Measurements from ENCODE around the gene RAB21.
A peak's percentile ranks its signal among the peaks of the same experiment; 100 is the strongest.
"Not testable (repeated sequence)": the region's sequence is repeated elsewhere in the genome, so short reads cannot be mapped to it uniquely, and the experiment has no call there.

Gene RAB21

GRCh38 chr12:71782017-71782416, 27.4 kb downstream of the RAB21 start:
- intact Hi-C loops (cut with DNase I), result loop anchor here (5.0 kb wide), 1 partner anchor 55 kb away; the partner anchor contains the start of gene TBC1D15
- DNase-seq, result no peak

GRCh38 chr12:71786829-71787228, 32.2 kb downstream of the RAB21 start:
- intact Hi-C loops (cut with DNase I), result no loop called here
- no peak for DNase-seq

GRCh38 chr12:71787580-71787979, 32.9 kb downstream of the RAB21 start:
- DNase-seq, result no peak
- intact Hi-C loops (cut with DNase I), result no loop called here

GRCh38 chr12:71790331-71790730, 35.7 kb downstream of the RAB21 start:
- DNase-seq, result no peak
- intact Hi-C loops (cut with DNase I), result no loop called here

GRCh38 chr12:71791473-71792150, 36.9 kb downstream of the RAB21 start:
- DNase-seq, result no peak
- intact Hi-C loops (cut with DNase I), result no loop called here

GRCh38 chr12:71792599-71792998, 37.9 kb downstream of the RAB21 start:
- no peak for DNase-seq
- intact Hi-C loops (cut with DNase I), result no loop called here

GRCh38 chr12:71795901-71796300, 41.2 kb downstream of the RAB21 start:
- DNase-seq, result no peak
- intact Hi-C loops (cut with DNase I), result no loop called here

GRCh38 chr12:71797531-71797930, 42.9 kb downstream of the RAB21 start:
- intact Hi-C loops (cut with DNase I), result no loop called here
- DNase-seq, result no peak

- no peak for DNase-seq
- intact Hi-C loops (cut with DNase I), result no loop called here
These were observed 44.4 kb downstream of the RAB21 start for GRCh38 chr12:71799106-71799505.

GRCh38 chr12:71800177-71800576, 45.5 kb downstream of the RAB21 start:
- no peak for DNase-seq
- intact Hi-C loops (cut with DNase I), result no loop called here

- intact Hi-C loops (cut with DNase I), result no loop called here
- no peak for DNase-seq
These were observed 49.8 kb downstream of the RAB21 start for GRCh38 chr12:71804505-71804904.

GRCh38 chr12:71810921-71811320, 56.3 kb downstream of the RAB21 start:
- no peak for DNase-seq
- intact Hi-C loops (cut with DNase I), result no loop called here

- intact Hi-C loops (cut with DNase I); DNase-seq: not testable (repeated sequence)
These were observed 60.6 kb downstream of the RAB21 start for GRCh38 chr12:71815242-71815641.

GRCh38 chr12:71822088-71822487, 67.4 kb downstream of the RAB21 start:
- DNase-seq; intact Hi-C loops (cut with DNase I): not testable (repeated sequence)

GRCh38 chr12:71828813-71829212, 74.2 kb downstream of the RAB21 start:
- intact Hi-C loops (cut with DNase I), result no loop called here
- no peak for DNase-seq

- DNase-seq, result no peak
- intact Hi-C loops (cut with DNase I), result loop anchor here (5.0 kb wide), 1 partner anchor 55 kb away; no protein-coding TSS in a partner anchor
These were observed 82.7 kb downstream of the RAB21 start for GRCh38 chr12:71837356-71837755.

- intact Hi-C loops (cut with DNase I), result loop anchor here (5.0 kb wide), 1 partner anchor 56 kb away; no protein-coding TSS in a partner anchor
- no peak for DNase-seq
These were observed 83.6 kb downstream of the RAB21 start for GRCh38 chr12:71838231-71838630.

GRCh38 chr12:71838676-71839075, 84.0 kb downstream of the RAB21 start:
- no peak for DNase-seq
- intact Hi-C loops (cut with DNase I), result loop anchor here (5.0 kb wide), 1 partner anchor 56 kb away; no protein-coding TSS in a partner anchor

GRCh38 chr12:71840231-71840847, 85.7 kb downstream of the RAB21 start:
- intact Hi-C loops (cut with DNase I), result no loop called here
- peak in 4 of 42 donors; percentile 2 to 38 (median 6) for DNase-seq

- intact Hi-C loops (cut with DNase I), result no loop called here
- DNase-seq, result peak in 1 of 42 donors; percentile 4
These were observed 91.8 kb downstream of the RAB21 start for GRCh38 chr12:71846322-71846940.
